ENCODE measurements around the gene ADNP. TPM values are rescaled to one million over a fixed set of nuclear protein-coding genes. Genes with fewer than 3 reads are reported as not detected.
A peak's percentile ranks its signal among the peaks of the same experiment; 100 is the strongest.

ADNP gene
- total RNA-seq, 1 donor = 23.5 TPM

- H3K36me3 ChIP-seq (ENCODE audit: insufficient read depth, low read length) = peaks cover 33% of the 10 kb centered on the region
- H3K9me3 ChIP-seq (ENCODE audit: low read depth, low read length) = no peaks in the 10 kb centered on the region
- H3K4me3 ChIP-seq (ENCODE audit: insufficient read depth, low read length) = peak within 1 kb of the TSS; percentile 94
- peak; percentile 87 for DNase-seq (ENCODE audit: insufficient read length, low spot score, missing footprints)
- peaks cover 77% of the 10 kb centered on the region for H3K79me2 ChIP-seq (ENCODE audit: insufficient read depth, low read length)
- peaks cover 38% of the 10 kb centered on the region for H4K20me1 ChIP-seq (ENCODE audit: insufficient read depth, low read length)
- H3K27ac ChIP-seq (ENCODE audit: low read depth, low read length) = peak within 1 kb of the TSS; percentile 98
- H3K4me1 ChIP-seq (ENCODE audit: insufficient read depth, low read length) = peaks cover 23% of the 10 kb centered on the region
- TF ChIP-seq CTCF (IDR thresholded peaks at IDR 0.05; ENCODE audit: extremely low read depth, low read depth, low read length) = no peak
- H3K27me3 ChIP-seq (ENCODE audit: insufficient read depth, low read length) = no peaks in the 10 kb centered on the region
- peak within 1 kb of the TSS; percentile 92 for H3K4me2 ChIP-seq (ENCODE audit: insufficient read depth, low read length)
- H2AFZ ChIP-seq (ENCODE audit: low read length) = peak within 1 kb of the TSS; percentile 74
Observed at GRCh38 chr20:50957798-50958614, 26.8 kb upstream of the ADNP start, which contains the start of gene DPM1. Gene DPM1, minus strand, starts transcription at chr20:50958532. Its CDS starts 9 bp downstream, at chr20:50958523.

- Histone ChIP-seq H3K4me2 (ENCODE audit: insufficient read depth, low read length) (peak overlapping the region; percentile 92), H3K4me1 (ENCODE audit: insufficient read depth, low read length) (peaks cover 23% of the 10 kb centered on the region), H3K79me2 (ENCODE audit: insufficient read depth, low read length) (peaks cover 81% of the 10 kb centered on the region), H2AFZ (ENCODE audit: low read length) (no peak overlapping the region), H3K4me3 (ENCODE audit: insufficient read depth, low read length) (peak overlapping the region; percentile 94), H3K27ac (ENCODE audit: low read depth, low read length) (peak overlapping the region; percentile 98), H3K36me3 (ENCODE audit: insufficient read depth, low read length) (peaks cover 40% of the 10 kb centered on the region), H3K27me3 (ENCODE audit: insufficient read depth, low read length) (no peaks in the 10 kb centered on the region), H4K20me1 (ENCODE audit: insufficient read depth, low read length) (peaks cover 39% of the 10 kb centered on the region), H3K9me3 (ENCODE audit: low read depth, low read length) (no peaks in the 10 kb centered on the region)
- no peak for DNase-seq (ENCODE audit: insufficient read length, low spot score, missing footprints)
- no peak for TF ChIP-seq CTCF (IDR thresholded peaks at IDR 0.05; ENCODE audit: extremely low read depth, low read depth, low read length)
Observed at GRCh38 chr20:50957276-50957675, 26.0 kb upstream of the ADNP start.

- TF ChIP-seq CTCF (IDR thresholded peaks at IDR 0.05; ENCODE audit: extremely low read depth, low read depth, low read length) = no peak
- H3K4me1 ChIP-seq (ENCODE audit: insufficient read depth, low read length) = peaks cover 11% of the 10 kb centered on the region
- H2AFZ ChIP-seq (ENCODE audit: low read length) = no peak overlapping the region
- H3K36me3 ChIP-seq (ENCODE audit: insufficient read depth, low read length) = peaks cover 60% of the 10 kb centered on the region
- no peaks in the 10 kb centered on the region for H3K9me3 ChIP-seq (ENCODE audit: low read depth, low read length)
- no peak overlapping the region for H3K4me2 ChIP-seq (ENCODE audit: insufficient read depth, low read length)
- peaks cover 48% of the 10 kb centered on the region for H4K20me1 ChIP-seq (ENCODE audit: insufficient read depth, low read length)
- H3K27ac ChIP-seq (ENCODE audit: low read depth, low read length) = no peak overlapping the region
- peaks cover 85% of the 10 kb centered on the region for H3K79me2 ChIP-seq (ENCODE audit: insufficient read depth, low read length)
- no peak overlapping the region for H3K4me3 ChIP-seq (ENCODE audit: insufficient read depth, low read length)
- DNase-seq (ENCODE audit: insufficient read length, low spot score, missing footprints) = peak; percentile 25
- no peaks in the 10 kb centered on the region for H3K27me3 ChIP-seq (ENCODE audit: insufficient read depth, low read length)
Observed at GRCh38 chr20:50953821-50954220, 22.6 kb upstream of the ADNP start.

GRCh38 chr20:50953196-50953595 lies 22.0 kb upstream of the ADNP start:
- Histone ChIP-seq H3K9me3 (ENCODE audit: low read depth, low read length) (no peaks in the 10 kb centered on the region), H2AFZ (ENCODE audit: low read length) (no peak overlapping the region), H3K27me3 (ENCODE audit: insufficient read depth, low read length) (no peaks in the 10 kb centered on the region), H3K4me3 (ENCODE audit: insufficient read depth, low read length) (no peak overlapping the region), H3K4me1 (ENCODE audit: insufficient read depth, low read length) (peaks cover 11% of the 10 kb centered on the region), H3K79me2 (ENCODE audit: insufficient read depth, low read length) (peaks cover 85% of the 10 kb centered on the region), H3K27ac (ENCODE audit: low read depth, low read length) (no peak overlapping the region), H3K36me3 (ENCODE audit: insufficient read depth, low read length) (peaks cover 66% of the 10 kb centered on the region), H4K20me1 (ENCODE audit: insufficient read depth, low read length) (peaks cover 47% of the 10 kb centered on the region), H3K4me2 (ENCODE audit: insufficient read depth, low read length) (no peak overlapping the region)
- peak; percentile 43 for DNase-seq (ENCODE audit: insufficient read length, low spot score, missing footprints)
- no peak for TF ChIP-seq CTCF (IDR thresholded peaks at IDR 0.05; ENCODE audit: extremely low read depth, low read depth, low read length)
